MCF 10A (cell line): ENCODE data around the gene LEFTY1. TPM values are rescaled to one million over a fixed set of nuclear protein-coding genes. Genes with fewer than 3 reads are reported as not detected.

Experiments used
- BruUV-seq: library from RNA; stranded (reverse); fragments of 400-500 nt; replicated peaks from 2 replicates; lab custom pipeline; 2021; lab: Mats Ljungman, UMichigan
- CTCF ChIA-PET: fragments of 300-600 bp; sonication (Branson Sonifier 250); formaldehyde crosslinking; extraction: SDS; loops from one replicate; lab custom pipeline; 2021; ENCODE audit warnings: antibody characterized with exemption, inconsistent platforms; lab: Yijun Ruan, JAX
- POLR2A ChIA-PET: fragments of 300-600, 350-650 bp; sonication (Branson Sonifier 250); formaldehyde crosslinking; extraction: SDS; loops from one replicate; lab custom pipeline; 2020; ENCODE audit warnings: antibody characterized with exemption, inconsistent platforms; lab: Yijun Ruan, JAX
- DNase-seq: peaks from one replicate; pipeline ENCODE4 v3.0.0-alpha.2; 2018; ENCODE audit not compliant: unreplicated experiment
- H3K27ac Mint-ChIP-seq: one replicate; pipeline ENCODE4 v1.8.0; 2022; ENCODE audit warnings: mild to moderate bottlenecking, low read depth, mixed read lengths; ENCODE audit not compliant: unreplicated experiment
- H3K27me3 Mint-ChIP-seq: one replicate; pipeline ENCODE4 v1.8.0; 2022; ENCODE audit warnings: mixed read lengths; ENCODE audit not compliant: insufficient read depth, unreplicated experiment
- H3K36me3 Mint-ChIP-seq: one replicate; pipeline ENCODE4 v1.8.0; 2022; ENCODE audit warnings: mild to moderate bottlenecking, moderate library complexity, mixed read lengths; ENCODE audit not compliant: insufficient read depth, unreplicated experiment
- H3K4me1 Mint-ChIP-seq: one replicate; pipeline ENCODE4 v1.8.0; 2022; ENCODE audit warnings: mixed read lengths; ENCODE audit not compliant: insufficient read depth, unreplicated experiment
- H3K4me3 Mint-ChIP-seq: one replicate; pipeline ENCODE4 v1.8.0; 2022; ENCODE audit warnings: mild to moderate bottlenecking, moderate library complexity, mixed read lengths; ENCODE audit not compliant: unreplicated experiment
- H3K9me3 Mint-ChIP-seq: one replicate; pipeline ENCODE4 v1.8.0; 2022; ENCODE audit warnings: mixed read lengths; ENCODE audit not compliant: unreplicated experiment
- intact Hi-C: fragments of 100-400 bp; cut with micrococcal nuclease; formaldehyde crosslinking; loops from 2 replicates; pipeline ENCODE4 v1.14.1; 2022
- total RNA-seq: library from RNA; stranded (reverse); gene quantifications from 2 replicates; pipeline ENCODE4 v1.2.3, GENCODE V29; 2022
- TF ChIP-seq, protein P1 (sequence below): fragments of 200-600 bp; IDR thresholded peaks from one replicate; pipeline ENCODE4 v1.8.0; 2022; ENCODE audit warnings: antibody characterized with exemption, mild to moderate bottlenecking; ENCODE audit not compliant: unreplicated experiment

The LEFTY1 gene
- total RNA-seq, 1 experiment from 2014 or later = not detected

- POLR2A ChIA-PET = interaction anchor here (1.0 to 2.0 kb wide), 2 partner anchors 65 to 67 kb away, joined by 3 to 7 read pairs; partner anchors contain the start of gene PYCR2
Observed at GRCh38 chr1:225857256-225857655, 31.7 kb downstream of the LEFTY1 start.

DNA sequence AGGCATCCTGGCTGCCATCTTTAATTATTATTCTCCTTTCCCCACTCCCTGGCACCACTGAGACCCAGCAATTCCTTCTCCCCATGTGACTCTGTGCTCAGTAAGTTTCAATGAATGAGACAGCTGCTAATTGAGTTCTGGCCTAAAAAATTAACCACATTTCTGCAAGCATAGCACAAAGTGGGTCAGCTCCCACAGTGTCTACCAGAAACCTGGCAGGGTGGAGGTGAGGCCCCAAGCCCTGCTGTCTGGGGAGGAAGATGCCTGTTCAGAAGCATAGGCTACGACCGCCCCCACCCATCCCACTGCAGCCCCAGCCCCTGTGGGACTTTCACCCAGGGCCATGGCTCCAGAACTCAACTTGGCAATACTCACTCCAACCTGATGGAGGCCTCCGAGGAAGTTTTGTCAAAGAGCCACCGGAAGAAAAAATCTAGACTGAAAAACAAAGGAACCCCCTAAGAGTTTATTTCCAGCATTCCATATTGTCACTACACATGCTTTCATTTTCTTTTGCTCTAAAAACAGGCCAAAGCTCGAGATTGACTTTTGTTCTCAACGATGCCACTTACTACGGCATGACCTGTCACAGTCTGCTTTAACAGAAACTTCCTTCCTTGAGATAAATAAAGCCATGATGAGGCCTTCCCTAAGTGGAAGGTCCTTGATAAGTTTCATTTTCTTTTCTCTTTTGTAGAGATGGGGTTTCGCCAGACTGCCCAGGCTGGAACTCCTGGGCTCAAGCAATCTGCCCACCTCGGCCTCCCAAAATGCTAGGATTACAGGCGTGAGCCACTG lies 33.2 kb downstream of the LEFTY1 start:
- Mint-ChIP-seq H3K27ac (no peak overlapping the region), H3K9me3 (no peaks in the 10 kb centered on the region), H3K27me3 (no peaks in the 10 kb centered on the region), H3K4me3 (no peak overlapping the region), H3K4me1 (no peaks in the 10 kb centered on the region), H3K36me3 (peaks cover 40% of the 10 kb centered on the region)
- TF ChIP-seq, protein P1, sequence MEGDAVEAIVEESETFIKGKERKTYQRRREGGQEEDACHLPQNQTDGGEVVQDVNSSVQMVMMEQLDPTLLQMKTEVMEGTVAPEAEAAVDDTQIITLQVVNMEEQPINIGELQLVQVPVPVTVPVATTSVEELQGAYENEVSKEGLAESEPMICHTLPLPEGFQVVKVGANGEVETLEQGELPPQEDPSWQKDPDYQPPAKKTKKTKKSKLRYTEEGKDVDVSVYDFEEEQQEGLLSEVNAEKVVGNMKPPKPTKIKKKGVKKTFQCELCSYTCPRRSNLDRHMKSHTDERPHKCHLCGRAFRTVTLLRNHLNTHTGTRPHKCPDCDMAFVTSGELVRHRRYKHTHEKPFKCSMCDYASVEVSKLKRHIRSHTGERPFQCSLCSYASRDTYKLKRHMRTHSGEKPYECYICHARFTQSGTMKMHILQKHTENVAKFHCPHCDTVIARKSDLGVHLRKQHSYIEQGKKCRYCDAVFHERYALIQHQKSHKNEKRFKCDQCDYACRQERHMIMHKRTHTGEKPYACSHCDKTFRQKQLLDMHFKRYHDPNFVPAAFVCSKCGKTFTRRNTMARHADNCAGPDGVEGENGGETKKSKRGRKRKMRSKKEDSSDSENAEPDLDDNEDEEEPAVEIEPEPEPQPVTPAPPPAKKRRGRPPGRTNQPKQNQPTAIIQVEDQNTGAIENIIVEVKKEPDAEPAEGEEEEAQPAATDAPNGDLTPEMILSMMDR = no peak
- ChIA-PET CTCF (interaction anchor here (0.6 to 6.2 kb wide), 15 partner anchors 9 to 381 kb away, joined by 3 to 42 read pairs (median 4); partner anchors contain the start of genes EPHX1 and SRP9), POLR2A (interaction anchor here (0.6 to 1.5 kb wide), 6 partner anchors 10 to 823 kb away, joined by 3 to 4 read pairs (median 4); partner anchors contain the start of gene TMEM63A)
- DNase-seq = no peak
- intact Hi-C loops = no loop called here
- no TSS peak for BruUV-seq

More at GRCh38 chr1:225857256-225857655, 31.7 kb downstream of the LEFTY1 start:
- H3K27me3 Mint-ChIP-seq = no peaks in the 10 kb centered on the region
- CTCF ChIA-PET = interaction anchor here (0.6 to 3.1 kb wide), 10 partner anchors 11 to 383 kb away, joined by 3 to 13 read pairs (median 4); partner anchors contain the start of gene SRP9
- TF ChIP-seq, protein P1 = no peak
- H3K36me3 Mint-ChIP-seq = peaks cover 35% of the 10 kb centered on the region
- no peak for DNase-seq
- no peaks in the 10 kb centered on the region for H3K9me3 Mint-ChIP-seq
- no TSS peak for BruUV-seq
- H3K27ac Mint-ChIP-seq = no peak overlapping the region
- no peaks in the 10 kb centered on the region for H3K4me1 Mint-ChIP-seq
- intact Hi-C loops = no loop called here
- H3K4me3 Mint-ChIP-seq = no peak overlapping the region

DNA sequence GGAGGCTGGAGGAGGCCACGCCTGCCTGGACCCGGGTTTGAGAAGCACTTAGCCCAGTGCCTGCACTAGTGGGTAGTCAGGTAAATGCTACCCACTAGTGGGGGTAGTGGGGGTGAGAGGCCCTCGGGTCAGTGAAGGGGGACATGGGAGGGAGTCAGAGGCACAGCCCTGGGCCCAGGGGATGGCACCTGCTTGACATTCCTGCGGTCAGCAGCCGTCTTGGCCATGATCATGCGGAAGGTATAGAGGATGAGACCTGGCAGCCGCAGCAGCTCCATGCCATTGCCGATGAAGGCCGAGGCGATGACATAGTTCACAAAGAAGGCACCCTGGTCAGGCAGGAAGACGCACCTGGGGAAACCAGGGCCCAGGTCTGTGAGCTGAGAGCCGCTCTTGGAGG lies 35.5 kb downstream of the LEFTY1 start:
- Mint-ChIP-seq H3K27ac (no peak overlapping the region), H3K36me3 (peaks cover 35% of the 10 kb centered on the region), H3K4me1 (no peaks in the 10 kb centered on the region), H3K4me3 (no peak overlapping the region), H3K27me3 (no peaks in the 10 kb centered on the region), H3K9me3 (no peaks in the 10 kb centered on the region)
- TF ChIP-seq, protein P1 = no peak
- ChIA-PET POLR2A (interaction anchor here (0.7 to 1.4 kb wide), 6 partner anchors 17 to 77 kb away, joined by 3 read pairs; partner anchors contain the start of genes PYCR2 and TMEM63A), CTCF (interaction anchor here (0.6 to 6.2 kb wide), 5 partner anchors 28 to 533 kb away, joined by 3 to 42 read pairs (median 3); partner anchors contain the start of gene SRP9)
- DNase-seq = no peak
- no TSS peak for BruUV-seq
- intact Hi-C loops = no loop called here
